GM19468 (cell line): ENCODE measurements around the gene ANAPC1.
"Not testable (repeated sequence)": the region's sequence is repeated elsewhere in the genome, so short reads cannot be mapped to it uniquely, and the experiment has no call there.

ENCODE experiments used
- ATAC-seq: cut with Tn5 transposase; IDR thresholded peaks from one replicate; pipeline ENCODE4 v1.9.1; 2021; ENCODE audit warnings: mild to moderate bottlenecking, moderate library complexity, moderate number of reproducible peaks; ENCODE audit not compliant: unreplicated experiment; ENCODE audit errors: extremely low read depth

The ANAPC1 gene

GRCh38 chr2:111741517-111741916 lies 142.5 kb downstream of the ANAPC1 start:
- not testable (repeated sequence) for ATAC-seq

DNA sequence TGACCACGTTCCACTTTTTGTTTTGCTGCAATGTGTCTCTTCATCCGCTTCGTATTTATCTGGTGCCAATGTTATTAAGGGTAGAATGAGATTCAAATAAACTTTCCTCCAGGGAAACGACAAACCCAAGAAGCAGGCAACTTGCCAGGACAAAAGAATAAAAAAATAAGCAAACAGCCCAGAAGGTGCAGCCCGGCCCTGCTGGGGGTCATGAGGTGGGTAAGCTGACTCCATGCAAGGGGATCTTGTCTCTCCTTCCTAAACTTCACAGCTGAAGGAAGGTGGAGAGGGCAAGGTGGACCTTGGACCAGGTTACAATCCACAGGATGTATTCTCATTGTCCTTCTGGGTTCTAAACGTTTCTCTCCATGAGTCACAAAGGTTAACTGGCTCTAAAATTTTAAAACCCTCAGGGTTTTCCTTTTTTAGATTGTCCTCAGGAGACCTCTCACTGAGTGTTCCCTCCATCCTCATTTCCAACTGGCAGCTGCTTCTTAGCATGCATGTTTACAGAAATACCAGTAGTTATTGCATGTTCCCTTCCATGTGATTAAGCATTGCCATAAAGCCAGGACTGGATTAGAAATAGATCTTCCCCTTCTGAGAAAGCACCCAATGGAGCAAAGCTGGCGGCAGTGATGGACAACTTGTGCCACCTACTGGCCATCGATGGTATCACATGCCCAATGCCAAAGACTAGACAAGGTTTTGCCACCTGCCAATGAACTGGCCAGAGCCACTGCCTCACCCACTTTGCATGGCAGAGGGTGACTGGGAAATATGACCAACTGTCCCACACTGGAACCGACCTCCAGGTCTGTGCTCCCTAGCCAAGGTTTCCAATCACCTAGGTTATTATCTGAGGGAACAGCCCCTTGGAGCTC lies 147.9 kb downstream of the ANAPC1 start:
- ATAC-seq, result not testable (repeated sequence)

DNA sequence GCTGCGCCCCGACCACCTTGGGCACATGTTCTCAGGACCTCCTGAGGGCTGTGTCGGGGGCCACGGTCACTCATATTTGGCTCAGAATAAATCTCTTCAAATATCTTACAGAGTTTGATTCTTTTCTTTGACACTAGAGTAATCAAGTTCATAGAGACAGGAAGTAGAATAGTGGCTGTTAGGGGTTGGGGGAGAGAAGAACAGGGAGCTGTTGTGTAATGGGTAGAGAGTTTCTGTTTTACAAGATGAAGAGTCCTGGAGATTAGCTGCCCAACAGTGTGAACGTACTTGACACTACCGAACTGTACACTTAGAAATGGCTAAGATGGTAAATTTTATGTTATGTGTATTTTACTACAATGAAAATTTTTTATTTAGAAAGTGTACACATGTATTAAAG lies 148.6 kb downstream of the ANAPC1 start:
- ATAC-seq, result not testable (repeated sequence)

DNA sequence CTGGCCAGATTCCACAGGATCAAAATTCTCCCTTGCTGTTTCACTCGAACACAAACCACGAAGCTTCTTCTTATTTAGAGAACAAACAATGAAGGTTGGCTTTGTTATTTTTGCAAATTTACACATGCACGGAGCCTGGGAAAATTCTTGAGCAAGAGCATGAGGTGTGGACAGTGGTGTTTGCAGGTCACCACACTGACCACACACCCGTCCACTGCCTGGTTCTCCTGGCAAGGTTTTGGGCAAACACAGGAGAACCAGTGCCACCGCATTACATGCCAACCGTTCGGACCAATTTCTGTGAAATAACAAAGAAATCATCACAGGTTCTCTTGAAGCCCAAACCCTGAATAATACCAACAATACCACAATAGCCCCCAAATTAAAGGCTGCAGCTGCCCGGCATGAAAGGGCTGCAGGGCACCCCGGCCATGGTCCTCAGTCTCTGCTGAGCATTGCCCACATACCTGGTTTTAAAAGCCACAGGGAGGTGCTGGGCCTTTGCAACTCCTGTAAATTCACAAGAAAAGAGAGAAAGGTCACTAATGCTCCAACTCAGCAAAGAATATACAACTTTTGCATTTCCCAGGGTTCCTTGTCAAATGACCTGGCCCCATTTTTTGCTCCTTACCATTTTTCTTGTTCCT lies 154.1 kb downstream of the ANAPC1 start:
- ATAC-seq, result not testable (repeated sequence)

GRCh38 chr2:111727611-111728110 lies 156.3 kb downstream of the ANAPC1 start:
- ATAC-seq, result not testable (repeated sequence)

DNA sequence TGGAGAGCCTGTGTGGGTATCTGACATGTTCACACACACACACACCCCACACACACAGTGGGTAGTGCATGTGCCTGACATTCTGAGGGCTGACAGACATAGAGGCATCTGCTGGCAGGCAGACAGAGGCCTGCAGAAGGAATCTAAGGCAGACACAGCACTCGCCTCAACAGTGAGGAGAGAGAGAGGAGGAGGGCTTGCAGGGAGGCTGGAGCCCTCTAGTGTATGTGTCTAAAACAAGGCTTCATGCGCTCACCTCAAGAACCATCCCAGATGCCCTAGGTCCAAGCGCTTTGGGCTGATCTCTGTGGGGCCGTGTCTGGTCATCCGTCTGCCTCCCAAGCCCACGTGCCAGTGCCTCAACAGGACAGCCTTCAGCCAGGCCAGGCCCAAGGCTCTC lies 158.3 kb downstream of the ANAPC1 start:
- ATAC-seq, result not testable (repeated sequence)

DNA sequence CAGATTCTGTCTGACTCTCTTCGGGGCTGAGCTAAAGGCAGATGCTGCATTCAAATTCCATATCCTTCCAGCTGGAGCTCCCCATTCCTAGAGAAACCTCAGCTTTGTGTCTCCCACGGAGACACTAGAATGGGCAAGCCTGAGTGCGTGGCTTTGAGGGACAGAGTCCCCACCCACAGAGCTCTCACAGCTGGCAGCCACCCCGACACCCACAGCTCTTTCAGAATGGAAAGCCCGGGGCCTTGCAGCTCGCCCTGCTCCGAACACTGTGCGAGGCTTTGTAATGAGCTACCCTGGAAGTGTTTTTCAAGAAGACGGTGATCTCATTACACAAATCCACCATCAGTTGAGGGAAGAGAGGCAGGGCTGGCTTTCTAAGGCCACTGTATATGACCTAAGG lies 164.4 kb downstream of the ANAPC1 start:
- ATAC-seq, result not testable (repeated sequence)
